ENCODE results near the gene ANKRD30A. TPM values are rescaled to one million over a fixed set of nuclear protein-coding genes. Genes with fewer than 3 reads are reported as not detected.

The ANKRD30A gene
- polyA plus RNA-seq, 1 donor from 2014 or later: not detected

GRCh38 chr10:37225163-37225562 lies 99.8 kb downstream of the ANKRD30A start:
- H3K9me3 ChIP-seq (ENCODE audit: low read length): no peaks in the 10 kb centered on the region
- no peak overlapping the region for H3K27ac ChIP-seq (ENCODE audit: low read length)
- no peak overlapping the region for H3K4me3 ChIP-seq (ENCODE audit: low read length)
- H3K79me2 ChIP-seq (replicated peaks; ENCODE audit: insufficient read depth, low read length): no peaks in the 10 kb centered on the region
- H3K27me3 ChIP-seq (ENCODE audit: insufficient read depth, low read depth, low read length): no peaks in the 10 kb centered on the region
- H3K36me3 ChIP-seq (ENCODE audit: insufficient read depth, low read length): no peaks in the 10 kb centered on the region
- H3K9ac ChIP-seq (ENCODE audit: low read length): no peak overlapping the region
- H3K4me2 ChIP-seq (ENCODE audit: low read length): no peak overlapping the region
- H4K20me1 ChIP-seq (ENCODE audit: insufficient read depth): no peaks in the 10 kb centered on the region
- no peaks in the 10 kb centered on the region for H3K9me2 ChIP-seq (ENCODE audit: insufficient read depth, low read length)
- H3F3A ChIP-seq (ENCODE audit: insufficient read depth, low read length, poor library complexity, severe bottlenecking): no peaks in the 10 kb centered on the region
- no peak overlapping the region for H2AFZ ChIP-seq (ENCODE audit: low read depth, low read length)
- no peak for TF ChIP-seq SMC3 (conservative IDR thresholded peaks at IDR 0.05; ENCODE audit: poor library complexity)
- no peak for TF ChIP-seq REST (IDR thresholded peaks at IDR 0.05; ENCODE audit: borderline replicate concordance)
- TF ChIP-seq CTCF (IDR thresholded peaks at IDR 0.05; ENCODE audit: poor library complexity, severe bottlenecking): no peak
- TF ChIP-seq EZH2 (IDR thresholded peaks at IDR 0.05; ENCODE audit: borderline replicate concordance, insufficient read depth, low read length, poor library complexity, severe bottlenecking): no peak
- TF ChIP-seq POLR2AphosphoS5 (IDR thresholded peaks at IDR 0.05): no peak
- no peak for TF ChIP-seq EP300 (conservative IDR thresholded peaks at IDR 0.05; ENCODE audit: poor library complexity, severe bottlenecking)
- TF ChIP-seq TAF1 (IDR thresholded peaks at IDR 0.05; ENCODE audit: low read depth): no peak
- TF ChIP-seq MXI1 (conservative IDR thresholded peaks at IDR 0.05; ENCODE audit: poor library complexity, severe bottlenecking): no peak
- TF ChIP-seq RAD21 (conservative IDR thresholded peaks at IDR 0.05): no peak

GRCh38 chr10:37226524-37226923 lies 101.1 kb downstream of the ANKRD30A start:
- Histone ChIP-seq H3K36me3 (ENCODE audit: insufficient read depth, low read length) (no peaks in the 10 kb centered on the region), H3K9ac (ENCODE audit: low read length) (no peak overlapping the region), H3K27me3 (ENCODE audit: insufficient read depth, low read depth, low read length) (no peaks in the 10 kb centered on the region), H2AFZ (ENCODE audit: low read depth, low read length) (no peak overlapping the region), H3K27ac (ENCODE audit: low read length) (no peak overlapping the region), H3K4me3 (ENCODE audit: low read length) (no peak overlapping the region), H3K9me3 (ENCODE audit: low read length) (no peaks in the 10 kb centered on the region), H3K4me2 (ENCODE audit: low read length) (no peak overlapping the region), H3F3A (ENCODE audit: insufficient read depth, low read length, poor library complexity, severe bottlenecking) (no peaks in the 10 kb centered on the region), H3K9me2 (ENCODE audit: insufficient read depth, low read length) (no peaks in the 10 kb centered on the region), H3K79me2 (replicated peaks; ENCODE audit: insufficient read depth, low read length) (no peaks in the 10 kb centered on the region), H4K20me1 (ENCODE audit: insufficient read depth) (no peaks in the 10 kb centered on the region)
- TF ChIP-seq MXI1 (conservative IDR thresholded peaks at IDR 0.05; ENCODE audit: poor library complexity, severe bottlenecking) (no peak), TAF1 (IDR thresholded peaks at IDR 0.05; ENCODE audit: low read depth) (no peak), CTCF (IDR thresholded peaks at IDR 0.05; ENCODE audit: poor library complexity, severe bottlenecking) (no peak), SMC3 (conservative IDR thresholded peaks at IDR 0.05; ENCODE audit: poor library complexity) (no peak), POLR2AphosphoS5 (IDR thresholded peaks at IDR 0.05) (no peak), REST (IDR thresholded peaks at IDR 0.05; ENCODE audit: borderline replicate concordance) (no peak), EP300 (conservative IDR thresholded peaks at IDR 0.05; ENCODE audit: poor library complexity, severe bottlenecking) (no peak), EZH2 (IDR thresholded peaks at IDR 0.05; ENCODE audit: borderline replicate concordance, insufficient read depth, low read length, poor library complexity, severe bottlenecking) (no peak), RAD21 (conservative IDR thresholded peaks at IDR 0.05) (no peak)

All from neural cell (in vitro differentiated cells).